PC-3 (cell line): ENCODE results near the gene ARPIN. TPM values are rescaled to one million over a fixed set of nuclear protein-coding genes. Genes with fewer than 3 reads are reported as not detected.

Experiments
- ATAC-seq: fragments of 200-7000 bp; cut with Tn5 transposase; 2 replicates; pipeline ENCODE4 v1.9.1; 2020; ENCODE audit warnings: mild to moderate bottlenecking, moderate library complexity
- BruUV-seq: library from RNA; stranded (reverse); fragments of 400-500 nt; replicated peaks from 2 replicates; lab custom pipeline; 2021; lab: Mats Ljungman, UMichigan
- CTCF ChIA-PET: fragments of 300-600 bp; sonication (Branson Sonifier 250); formaldehyde crosslinking; loops from one replicate; lab custom pipeline; 2022; ENCODE audit warnings: antibody characterized with exemption; lab: Charles Lee
- POLR2A ChIA-PET: fragments of 300-600 bp; sonication (Branson Sonifier 250); formaldehyde crosslinking; loops from one replicate; lab custom pipeline; 2022; ENCODE audit warnings: antibody characterized with exemption; ENCODE audit not compliant: unreplicated experiment; lab: Charles Lee
- DNase-seq: peaks from one replicate; pipeline ENCODE4 v3.0.0-alpha.2; 2015
- H2AFZ ChIP-seq: fragments of 300-600 bp; sonication (generic); 2 replicates; pipeline ENCODE4 v1.6.0; 2016; ENCODE audit warnings: antibody characterized with exemption, low read length
- H3F3A ChIP-seq: fragments of 300-600 bp; sonication (generic); one replicate; pipeline ENCODE4 v1.6.0; 2017; ENCODE audit warnings: antibody characterized with exemption, low read length, control low read depth, mild to moderate bottlenecking; ENCODE audit not compliant: unreplicated experiment
- H3K27ac ChIP-seq: fragments of 300-600 bp; sonication (generic); 2 replicates; pipeline ENCODE4 v1.5.1; 2016; ENCODE audit warnings: mild to moderate bottlenecking, low read length
- H3K27me3 ChIP-seq: fragments of 300-600 bp; sonication (generic); 2 replicates; pipeline ENCODE4 v1.6.1; 2016; ENCODE audit warnings: low read length, mixed read lengths
- H3K36me3 ChIP-seq: fragments of 300-600 bp; sonication (generic); 2 replicates; pipeline ENCODE4 v1.6.1; 2016; ENCODE audit warnings: low read depth, mixed run types, low read length, mixed read lengths
- H3K4me1 ChIP-seq: fragments of 300-600 bp; sonication (generic); 2 replicates; pipeline ENCODE4 v1.5.1; 2016; ENCODE audit warnings: low read length; ENCODE audit not compliant: insufficient read depth
- H3K4me2 ChIP-seq: fragments of 300-600 bp; sonication (generic); 2 replicates; pipeline ENCODE4 v1.6.0; 2016; ENCODE audit warnings: low read length
- H3K4me3 ChIP-seq: fragments of 300-600 bp; sonication (generic); 2 replicates; pipeline ENCODE4 v1.5.1; 2016; ENCODE audit warnings: mild to moderate bottlenecking, low read length, mixed read lengths
- H3K79me2 ChIP-seq: fragments of 300-600 bp; sonication (generic); 2 replicates; pipeline ENCODE4 v1.6.1; 2017; ENCODE audit warnings: low read length, mixed read lengths
- H3K9ac ChIP-seq: fragments of 300-600 bp; sonication (generic); 2 replicates; pipeline ENCODE4 v1.6.0; 2016; ENCODE audit warnings: mild to moderate bottlenecking, low read length
- H3K9me2 ChIP-seq: fragments of 300-600 bp; sonication (generic); replicated peaks from 2 replicates; pipeline ENCODE4 v1.6.1; 2016; ENCODE audit warnings: mixed run types, low read length, mixed read lengths
- H3K9me3 ChIP-seq: fragments of 300-600 bp; sonication (generic); 2 replicates; pipeline ENCODE4 v1.6.1; 2016; ENCODE audit warnings: low read length, mixed read lengths
- H4K20me1 ChIP-seq: fragments of 300-600 bp; sonication (generic); 2 replicates; pipeline ENCODE4 v1.6.1; 2016; ENCODE audit warnings: low read length, mixed read lengths
- EZH2 ChIP-seq: fragments of 300-600 bp; sonication (generic); IDR thresholded peaks from one replicate; pipeline ENCODE4 v1.6.1; 2017; ENCODE audit warnings: antibody characterized with exemption, mild to moderate bottlenecking, low read length; ENCODE audit not compliant: unreplicated experiment
- EZH2phosphoT487 ChIP-seq: fragments of 300-600 bp; sonication (generic); IDR thresholded peaks from 2 replicates; pipeline ENCODE4 v1.6.1; 2018; ENCODE audit warnings: mild to moderate bottlenecking, antibody characterized with exemption, low read length, borderline replicate concordance
- intact Hi-C: fragments of 100-400 bp; cut with micrococcal nuclease; formaldehyde crosslinking; loops from 2 replicates; pipeline ENCODE4 v1.9.0; 2023
- total RNA-seq: library from RNA; depleted of rRNA; stranded (reverse); fragments of >200 nt; gene quantifications from 2 replicates; pipeline ENCODE4 v1.2.3, GENCODE V29; 2014
- TF ChIP-seq, protein P1 (sequence below): fragments of 300-600 bp; sonication (generic); conservative IDR thresholded peaks from 2 replicates; pipeline ENCODE4 v1.5.1; 2017; ENCODE audit warnings: antibody characterized with exemption, low read depth, mild to moderate bottlenecking, low read length

The ARPIN gene
- total RNA-seq, 1 experiment from 2014 or later = 8.0 TPM

- ATAC-seq (peak; percentile 85), DNase-seq (peak; percentile 35)
- no peaks in the 10 kb centered on the region for H4K20me1 ChIP-seq
- H3K27me3 ChIP-seq = no peaks in the 10 kb centered on the region
- ChIA-PET POLR2A (interaction anchor here (0.5 kb wide), 1 partner anchor 158 kb away, joined by 7 read pairs; no protein-coding TSS in a partner anchor), CTCF (interaction anchor here (0.6 to 0.7 kb wide), 2 partner anchors 122 to 222 kb away, joined by 3 read pairs; no protein-coding TSS in a partner anchor)
- no peaks in the 10 kb centered on the region for H3K36me3 ChIP-seq
- H3K4me2 ChIP-seq = peak overlapping the region; percentile 89
- H3K4me3 ChIP-seq = peak overlapping the region; percentile 84
- TF ChIP-seq, protein P1, sequence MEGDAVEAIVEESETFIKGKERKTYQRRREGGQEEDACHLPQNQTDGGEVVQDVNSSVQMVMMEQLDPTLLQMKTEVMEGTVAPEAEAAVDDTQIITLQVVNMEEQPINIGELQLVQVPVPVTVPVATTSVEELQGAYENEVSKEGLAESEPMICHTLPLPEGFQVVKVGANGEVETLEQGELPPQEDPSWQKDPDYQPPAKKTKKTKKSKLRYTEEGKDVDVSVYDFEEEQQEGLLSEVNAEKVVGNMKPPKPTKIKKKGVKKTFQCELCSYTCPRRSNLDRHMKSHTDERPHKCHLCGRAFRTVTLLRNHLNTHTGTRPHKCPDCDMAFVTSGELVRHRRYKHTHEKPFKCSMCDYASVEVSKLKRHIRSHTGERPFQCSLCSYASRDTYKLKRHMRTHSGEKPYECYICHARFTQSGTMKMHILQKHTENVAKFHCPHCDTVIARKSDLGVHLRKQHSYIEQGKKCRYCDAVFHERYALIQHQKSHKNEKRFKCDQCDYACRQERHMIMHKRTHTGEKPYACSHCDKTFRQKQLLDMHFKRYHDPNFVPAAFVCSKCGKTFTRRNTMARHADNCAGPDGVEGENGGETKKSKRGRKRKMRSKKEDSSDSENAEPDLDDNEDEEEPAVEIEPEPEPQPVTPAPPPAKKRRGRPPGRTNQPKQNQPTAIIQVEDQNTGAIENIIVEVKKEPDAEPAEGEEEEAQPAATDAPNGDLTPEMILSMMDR = no peak
- TF ChIP-seq EZH2 (no peak), EZH2phosphoT487 (no peak)
- H3K9ac ChIP-seq = peak overlapping the region; percentile 80
- H3F3A ChIP-seq = no peaks in the 10 kb centered on the region
- no peaks in the 10 kb centered on the region for H3K9me3 ChIP-seq
- no peak overlapping the region for H3K27ac ChIP-seq
- H2AFZ ChIP-seq = peak overlapping the region; percentile 87
- H3K4me1 ChIP-seq = peaks cover 21% of the 10 kb centered on the region
- H3K79me2 ChIP-seq = no peaks in the 10 kb centered on the region
- BruUV-seq = no TSS peak
- intact Hi-C loops = no loop called here
- no peaks in the 10 kb centered on the region for H3K9me2 ChIP-seq
Observed at GRCh38 chr15:89912145-89912673, 543 bp downstream of the ARPIN start.

DNA sequence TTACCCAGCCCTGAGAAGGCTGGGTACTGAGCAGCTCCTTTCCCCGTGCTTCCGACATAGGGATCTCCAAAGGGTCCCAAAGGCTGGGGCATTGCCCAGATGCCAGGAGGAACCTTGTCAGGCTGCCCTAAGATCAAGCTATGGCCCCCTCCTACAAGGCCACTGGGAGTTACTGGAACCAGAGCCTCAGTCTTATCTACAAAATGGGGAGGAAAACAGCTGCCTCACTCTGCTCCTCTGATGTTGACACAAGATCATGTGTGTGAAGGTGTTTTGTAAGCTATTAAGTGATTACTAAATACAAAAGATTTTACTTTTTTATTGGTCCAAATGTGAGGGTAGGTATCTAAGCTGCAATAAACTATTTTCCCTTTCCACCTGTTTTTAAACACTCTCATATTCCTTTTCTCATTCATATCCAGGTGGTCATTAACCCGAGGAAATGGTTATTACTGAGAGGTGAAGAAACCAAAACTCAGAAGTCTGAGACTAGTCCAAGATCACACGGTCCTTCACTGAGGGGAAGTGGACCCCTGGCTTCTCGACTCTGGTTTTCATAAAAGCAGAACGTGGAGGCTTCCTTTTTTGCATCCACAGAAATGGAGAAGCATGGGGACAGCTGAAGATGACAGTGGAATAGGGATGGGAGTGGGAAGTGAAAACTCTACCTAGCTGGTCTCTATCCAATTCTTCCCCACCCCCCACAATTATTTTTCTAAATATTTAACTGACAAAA, 1.7 kb downstream of the ARPIN start:
- no TSS peak for BruUV-seq
- Histone ChIP-seq H3K79me2 (no peaks in the 10 kb centered on the region), H3K4me2 (no peak overlapping the region), H3K4me1 (peaks cover 14% of the 10 kb centered on the region), H2AFZ (no peak overlapping the region), H3K4me3 (peak overlapping the region; percentile 84; the same call in 1 of the 2 replicates), H3K36me3 (no peaks in the 10 kb centered on the region), H3K9me2 (no peaks in the 10 kb centered on the region), H3K9ac (no peak overlapping the region), H4K20me1 (no peaks in the 10 kb centered on the region), H3F3A (no peaks in the 10 kb centered on the region), H3K27ac (no peak overlapping the region), H3K27me3 (no peaks in the 10 kb centered on the region), H3K9me3 (no peaks in the 10 kb centered on the region)
- intact Hi-C loops = no loop called here
- TF ChIP-seq EZH2phosphoT487 = no peak
- TF ChIP-seq, protein P1 = no peak
- no peak for TF ChIP-seq EZH2
- ChIA-PET CTCF (no interaction called here), POLR2A (interaction anchor here (0.5 kb wide), 1 partner anchor 90 kb away, joined by 5 read pairs; the partner anchor contains the start of gene ZNF710)
- no peak for ATAC-seq
- DNase-seq = no peak

DNA sequence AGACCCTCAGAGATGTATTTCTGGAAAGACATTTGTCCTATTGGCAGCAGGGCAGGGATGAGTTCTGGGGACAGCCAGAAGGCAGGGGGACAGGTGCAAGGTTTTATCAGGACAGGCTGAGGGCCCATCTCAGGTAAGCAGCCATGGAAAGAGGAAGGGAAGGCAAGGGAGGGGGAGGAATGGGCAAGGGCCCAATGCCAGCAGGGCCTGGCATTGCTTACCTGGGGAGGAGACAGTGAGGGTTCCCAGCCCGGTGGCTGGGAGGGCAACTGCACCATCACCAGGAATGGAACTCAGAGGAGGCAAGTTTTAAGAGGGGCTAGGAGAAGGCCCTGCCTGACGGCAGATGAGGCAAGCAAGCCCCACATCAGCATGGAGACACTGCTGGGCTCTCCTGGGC, 3.1 kb downstream of the ARPIN start:
- BruUV-seq = no TSS peak
- no peak overlapping the region for H3K9ac ChIP-seq
- H3K4me3 ChIP-seq = no peak overlapping the region
- H2AFZ ChIP-seq = no peak overlapping the region
- H3K9me2 ChIP-seq = no peaks in the 10 kb centered on the region
- no peaks in the 10 kb centered on the region for H3K9me3 ChIP-seq
- DNase-seq = no peak
- H3K79me2 ChIP-seq = no peaks in the 10 kb centered on the region
- ATAC-seq = no peak
- H3K27ac ChIP-seq = no peak overlapping the region
- H3K27me3 ChIP-seq = no peaks in the 10 kb centered on the region
- H3K4me2 ChIP-seq = no peak overlapping the region
- peaks cover 14% of the 10 kb centered on the region for H3K4me1 ChIP-seq
- H3F3A ChIP-seq = no peaks in the 10 kb centered on the region
- POLR2A ChIA-PET = no interaction called here
- no peaks in the 10 kb centered on the region for H3K36me3 ChIP-seq
- CTCF ChIA-PET = no interaction called here
- TF ChIP-seq EZH2 (no peak), EZH2phosphoT487 (no peak)
- TF ChIP-seq, protein P1 = no peak
- no peaks in the 10 kb centered on the region for H4K20me1 ChIP-seq
- intact Hi-C loops = no loop called here
